T-helper 17 cell (primary cell): ENCODE data around the gene BSG. TPM values are rescaled to one million over a fixed set of nuclear protein-coding genes. Genes with fewer than 3 reads are reported as not detected.
"Not testable (repeated sequence)": the region's sequence is repeated elsewhere in the genome, so short reads cannot be mapped to it uniquely, and the experiment has no call there.

Source experiments
- ATAC-seq: fragments of 150-1000 bp; cut with Tn5 transposase; 2 replicates; pipeline ENCODE4 v1.10.0; 2021; ENCODE audit warnings: mild to moderate bottlenecking, moderate library complexity
- DNase-seq, 3 donors: peaks; one replicate each; pipeline versions ENCODE4 v3.0.0 to v3.0.0-alpha.2; 2020 to 2021
- H3K9me3 ChIP-seq: one replicate; pipeline ENCODE4 v1.7.0; 2013; ENCODE audit warnings: low read length, mild to moderate bottlenecking; ENCODE audit not compliant: control insufficient read depth, poor library complexity, severe bottlenecking
- H3K27ac Mint-ChIP-seq: one replicate; pipeline ENCODE4 v1.8.0; 2022; ENCODE audit warnings: mild to moderate bottlenecking, moderate library complexity, mixed read lengths
- H3K27me3 Mint-ChIP-seq: one replicate; pipeline ENCODE4 v1.8.0; 2022; ENCODE audit warnings: mixed read lengths
- H3K36me3 Mint-ChIP-seq: one replicate; pipeline ENCODE4 v1.8.0; 2022; ENCODE audit warnings: low read depth, mixed read lengths
- H3K4me1 Mint-ChIP-seq: one replicate; pipeline ENCODE4 v1.8.0; 2022; ENCODE audit warnings: mild to moderate bottlenecking, mixed read lengths
- H3K4me3 Mint-ChIP-seq: one replicate; pipeline ENCODE4 v1.8.0; 2022; ENCODE audit warnings: mild to moderate bottlenecking, moderate library complexity, mixed read lengths
- total RNA-seq, 4 donors: library from RNA in 2 of 4; stranded (reverse) in 2 of 4; gene quantifications; one replicate each; pipeline ENCODE4 v1.2.3 and lab custom pipeline; 2022 to 2026

Gene BSG
- total RNA-seq, 2 donors from 2014 or later: 152 to 165 TPM

DNA sequence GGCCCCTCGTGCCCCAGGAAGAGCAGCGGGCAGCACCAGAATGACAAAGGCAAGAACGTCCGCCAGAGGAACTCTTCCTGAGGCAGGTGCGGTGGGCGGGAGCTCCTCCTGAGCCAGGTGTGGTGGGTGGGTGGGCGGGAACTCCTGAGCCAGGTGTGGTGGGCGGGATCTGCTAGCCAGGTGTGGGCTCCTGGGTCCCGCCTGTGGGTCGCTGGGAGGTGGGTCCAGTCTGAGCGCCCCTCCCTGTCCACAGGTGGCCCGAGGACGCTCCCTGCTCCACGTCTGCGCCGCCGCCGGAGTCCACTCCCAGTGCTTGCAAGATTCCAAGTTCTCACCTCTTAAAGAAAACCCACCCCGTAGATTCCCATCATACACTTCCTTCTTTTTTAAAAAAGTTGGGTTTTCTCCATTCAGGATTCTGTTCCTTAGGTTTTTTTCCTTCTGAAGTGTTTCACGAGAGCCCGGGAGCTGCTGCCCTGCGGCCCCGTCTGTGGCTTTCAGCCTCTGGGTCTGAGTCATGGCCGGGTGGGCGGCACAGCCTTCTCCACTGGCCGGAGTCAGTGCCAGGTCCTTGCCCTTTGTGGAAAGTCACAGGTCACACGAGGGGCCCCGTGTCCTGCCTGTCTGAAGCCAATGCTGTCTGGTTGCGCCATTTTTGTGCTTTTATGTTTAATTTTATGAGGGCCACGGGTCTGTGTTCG is 10.3 kb downstream of the BSG start:
- Mint-ChIP-seq H3K27ac (no peak overlapping the region), H3K27me3 (no peaks in the 10 kb centered on the region), H3K4me1 (peaks cover 2% of the 10 kb centered on the region), H3K36me3 (no peaks in the 10 kb centered on the region), H3K4me3 (no peak overlapping the region)
- ATAC-seq: no peak
- DNase-seq: no peak
- no peaks in the 10 kb centered on the region for H3K9me3 ChIP-seq

DNA sequence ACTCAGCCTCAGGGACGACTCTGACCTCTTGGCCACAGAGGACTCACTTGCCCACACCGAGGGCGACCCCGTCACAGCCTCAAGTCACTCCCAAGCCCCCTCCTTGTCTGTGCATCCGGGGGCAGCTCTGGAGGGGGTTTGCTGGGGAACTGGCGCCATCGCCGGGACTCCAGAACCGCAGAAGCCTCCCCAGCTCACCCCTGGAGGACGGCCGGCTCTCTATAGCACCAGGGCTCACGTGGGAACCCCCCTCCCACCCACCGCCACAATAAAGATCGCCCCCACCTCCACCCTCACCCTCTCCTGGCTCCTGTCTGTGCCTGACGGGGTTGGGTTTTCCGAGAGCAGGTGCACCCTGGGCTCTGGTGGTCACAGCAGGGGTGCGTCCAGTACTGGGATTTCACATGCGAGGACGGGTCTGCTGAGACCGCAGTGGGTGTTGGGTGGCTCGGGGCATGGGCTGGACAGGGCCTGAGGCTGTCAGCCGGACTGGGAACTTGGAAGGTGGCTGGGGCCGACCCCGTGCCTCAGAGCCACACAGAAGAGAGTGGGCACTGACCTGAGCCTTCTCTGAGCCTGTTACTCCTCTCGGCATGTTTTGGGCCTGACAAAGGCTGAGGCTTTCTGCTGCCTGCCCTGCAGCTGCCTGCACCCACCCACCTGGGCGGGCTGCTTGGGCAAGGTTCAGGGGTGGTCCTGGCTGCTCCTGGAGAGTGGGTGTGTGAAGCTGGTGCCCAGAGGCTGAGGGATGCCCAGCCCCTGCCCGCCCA is 11.0 kb downstream of the BSG start:
- H3K9me3 ChIP-seq: no peaks in the 10 kb centered on the region
- Mint-ChIP-seq H3K27ac (peak overlapping the region; percentile 53), H3K27me3 (no peaks in the 10 kb centered on the region), H3K4me3 (peak overlapping the region; percentile 70), H3K4me1 (peaks cover under 1% of the 10 kb centered on the region), H3K36me3 (no peaks in the 10 kb centered on the region)
- DNase-seq (no peak), ATAC-seq (no peak)

DNA sequence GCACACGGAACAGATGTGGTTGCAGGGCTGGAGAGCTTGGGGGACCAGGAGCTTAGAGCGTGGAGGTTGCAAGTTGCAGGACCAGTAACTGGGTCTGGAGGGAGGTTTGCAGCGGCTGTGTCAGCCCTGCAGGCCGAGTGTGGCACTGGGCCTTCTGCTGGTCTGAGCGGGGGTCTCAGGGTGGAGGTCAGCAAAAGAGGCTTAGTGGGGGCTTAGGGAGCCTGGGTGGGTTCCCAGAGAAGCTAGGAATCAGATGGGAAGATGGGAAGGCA is 11.5 kb downstream of the BSG start:
- Mint-ChIP-seq H3K36me3 (no peaks in the 10 kb centered on the region), H3K4me1 (no peaks in the 10 kb centered on the region), H3K27ac (peak overlapping the region; percentile 53), H3K4me3 (peak overlapping the region; percentile 70), H3K27me3 (no peaks in the 10 kb centered on the region)
- DNase-seq (no peak), ATAC-seq (no peak)
- no peaks in the 10 kb centered on the region for H3K9me3 ChIP-seq

DNA sequence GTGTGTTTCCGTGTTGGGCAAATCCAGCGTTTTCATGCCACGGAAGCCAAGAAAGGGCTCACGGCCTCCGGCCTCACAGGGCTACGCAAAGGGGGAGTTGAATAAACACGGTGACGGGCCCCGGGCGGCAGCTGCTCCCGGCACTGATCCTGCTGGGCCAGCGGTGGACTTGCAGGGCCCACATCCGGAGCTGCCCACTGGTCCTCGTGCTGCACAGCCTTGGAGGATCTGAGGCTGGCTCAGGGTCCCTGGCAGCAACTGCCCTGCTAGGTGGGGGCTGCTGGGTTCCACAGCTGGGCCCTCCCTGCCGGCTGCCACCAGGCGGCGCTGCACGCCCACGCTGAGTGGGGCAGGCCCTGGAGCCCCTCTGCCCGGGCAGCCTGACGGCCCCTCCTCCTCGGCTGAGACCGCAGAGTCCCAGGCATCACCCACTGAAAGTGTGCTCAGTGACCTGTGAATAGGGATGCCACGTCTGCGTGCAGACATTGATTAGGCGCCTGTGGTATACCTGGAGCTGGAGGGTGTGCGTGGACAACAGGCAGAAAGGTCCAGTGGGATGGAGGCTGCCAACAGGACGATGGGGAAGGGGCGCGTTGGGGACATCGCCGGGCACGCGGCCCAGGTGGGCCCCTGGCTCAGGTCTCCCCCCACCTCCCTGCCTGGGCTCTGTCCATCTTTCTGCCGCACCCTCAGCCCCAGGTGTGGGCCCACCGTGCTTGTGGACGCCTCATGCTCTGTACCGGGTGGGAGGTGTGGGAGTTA is 12.0 kb downstream of the BSG start:
- DNase-seq (peak; percentile 56 to 73 (median 63)), ATAC-seq (peak; percentile 71)
- Mint-ChIP-seq H3K27ac (no peak overlapping the region), H3K27me3 (no peaks in the 10 kb centered on the region), H3K36me3 (no peaks in the 10 kb centered on the region), H3K4me3 (no peak overlapping the region), H3K4me1 (peaks cover 2% of the 10 kb centered on the region)
- no peaks in the 10 kb centered on the region for H3K9me3 ChIP-seq

DNA sequence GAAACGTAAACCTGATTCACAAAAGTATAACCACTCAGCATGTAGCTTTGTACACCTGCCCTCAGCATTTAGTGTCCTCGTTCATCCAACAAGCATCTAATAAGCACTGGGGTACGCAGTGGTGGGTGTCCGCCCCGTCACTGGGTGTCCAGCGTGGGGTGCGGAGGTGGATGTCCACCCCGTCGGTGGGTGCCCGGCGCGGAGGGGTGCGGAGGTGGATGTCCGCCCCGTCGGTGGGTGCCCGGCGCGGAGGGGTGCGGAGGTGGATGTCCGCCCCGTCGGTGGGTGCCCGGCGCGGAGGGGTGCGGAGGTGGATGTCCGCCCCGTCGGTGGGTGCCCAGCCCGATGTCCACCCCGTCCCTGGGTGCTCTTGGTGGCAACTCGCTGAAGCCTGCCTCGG is 12.8 kb downstream of the BSG start:
- H3K4me1 Mint-ChIP-seq, H3K27ac Mint-ChIP-seq, H3K9me3 ChIP-seq, H3K27me3 Mint-ChIP-seq, DNase-seq, H3K36me3 Mint-ChIP-seq, ATAC-seq, H3K4me3 Mint-ChIP-seq: not testable (repeated sequence)

DNA sequence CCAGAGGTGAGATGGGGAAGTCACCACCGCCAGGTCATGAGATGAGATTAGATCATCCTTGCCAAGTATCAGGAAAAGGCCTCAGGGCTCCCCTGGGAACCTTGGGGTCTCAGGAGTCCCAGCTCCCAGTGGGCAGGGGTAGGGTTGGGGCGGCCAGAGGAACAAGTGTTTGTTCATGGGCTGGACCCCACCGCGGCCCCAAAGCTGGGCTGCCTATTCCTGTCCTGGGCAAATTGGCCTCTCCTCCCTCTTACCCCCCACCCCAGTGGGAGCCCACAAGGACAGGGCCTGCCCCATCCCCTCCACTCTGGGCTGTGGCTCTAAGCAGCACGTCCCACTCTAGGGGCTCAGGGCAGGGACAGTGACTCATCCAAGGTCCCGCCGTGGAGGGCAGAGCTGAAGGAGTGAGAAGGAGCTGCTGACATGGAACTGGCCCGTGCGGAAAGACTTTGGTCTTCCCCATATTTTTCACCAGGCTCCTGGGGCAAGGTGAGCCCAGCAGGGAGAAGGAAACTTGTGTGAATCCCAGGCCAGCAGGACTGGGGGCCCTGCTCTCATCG is 13.2 kb downstream of the BSG start:
- H3K4me3 Mint-ChIP-seq: no peak overlapping the region
- H3K4me1 Mint-ChIP-seq: peaks cover 2% of the 10 kb centered on the region
- no peak for DNase-seq
- no peaks in the 10 kb centered on the region for H3K36me3 Mint-ChIP-seq
- H3K27me3 Mint-ChIP-seq: no peaks in the 10 kb centered on the region
- ATAC-seq: no peak
- no peaks in the 10 kb centered on the region for H3K9me3 ChIP-seq
- no peak overlapping the region for H3K27ac Mint-ChIP-seq

DNA sequence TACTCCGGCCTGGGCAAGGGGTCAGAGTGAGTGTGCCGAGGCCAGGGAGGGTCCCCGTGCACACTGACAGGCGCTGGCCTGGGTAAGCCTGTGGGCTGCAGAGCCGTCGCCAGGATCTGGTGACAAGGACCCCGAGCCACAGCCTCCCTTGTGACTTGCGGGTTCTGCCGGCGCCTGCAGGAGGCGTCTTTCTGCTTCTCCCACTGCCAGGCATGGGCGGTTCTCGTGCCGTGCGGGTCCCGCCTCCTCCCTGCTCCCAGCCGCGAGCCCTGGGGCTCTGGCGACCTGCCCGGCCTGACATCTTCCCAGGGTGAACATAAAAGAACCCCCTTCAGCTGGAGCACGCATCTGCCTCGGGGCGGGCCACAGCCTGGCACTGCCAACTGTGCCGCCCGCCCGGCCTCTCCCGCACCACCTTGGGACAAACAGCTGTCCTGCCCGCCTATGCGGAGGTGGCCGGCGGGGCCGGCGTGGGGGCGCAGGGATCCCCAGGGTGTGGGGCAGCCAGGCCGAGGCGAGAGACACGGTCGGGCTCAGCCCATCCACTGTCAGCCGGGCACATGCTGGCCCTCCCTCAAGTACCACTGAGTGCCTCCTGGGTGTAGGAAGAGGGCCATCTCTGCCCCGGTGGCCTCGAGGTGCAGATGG is 15.8 kb downstream of the BSG start:
- Mint-ChIP-seq H3K4me1 (peaks cover 4% of the 10 kb centered on the region), H3K4me3 (peak overlapping the region; percentile 76), H3K27me3 (peaks cover 5% of the 10 kb centered on the region), H3K36me3 (no peaks in the 10 kb centered on the region), H3K27ac (no peak overlapping the region)
- ATAC-seq (peak; percentile 71), DNase-seq (peak; percentile 45 to 56 (median 54))
- no peaks in the 10 kb centered on the region for H3K9me3 ChIP-seq

DNA sequence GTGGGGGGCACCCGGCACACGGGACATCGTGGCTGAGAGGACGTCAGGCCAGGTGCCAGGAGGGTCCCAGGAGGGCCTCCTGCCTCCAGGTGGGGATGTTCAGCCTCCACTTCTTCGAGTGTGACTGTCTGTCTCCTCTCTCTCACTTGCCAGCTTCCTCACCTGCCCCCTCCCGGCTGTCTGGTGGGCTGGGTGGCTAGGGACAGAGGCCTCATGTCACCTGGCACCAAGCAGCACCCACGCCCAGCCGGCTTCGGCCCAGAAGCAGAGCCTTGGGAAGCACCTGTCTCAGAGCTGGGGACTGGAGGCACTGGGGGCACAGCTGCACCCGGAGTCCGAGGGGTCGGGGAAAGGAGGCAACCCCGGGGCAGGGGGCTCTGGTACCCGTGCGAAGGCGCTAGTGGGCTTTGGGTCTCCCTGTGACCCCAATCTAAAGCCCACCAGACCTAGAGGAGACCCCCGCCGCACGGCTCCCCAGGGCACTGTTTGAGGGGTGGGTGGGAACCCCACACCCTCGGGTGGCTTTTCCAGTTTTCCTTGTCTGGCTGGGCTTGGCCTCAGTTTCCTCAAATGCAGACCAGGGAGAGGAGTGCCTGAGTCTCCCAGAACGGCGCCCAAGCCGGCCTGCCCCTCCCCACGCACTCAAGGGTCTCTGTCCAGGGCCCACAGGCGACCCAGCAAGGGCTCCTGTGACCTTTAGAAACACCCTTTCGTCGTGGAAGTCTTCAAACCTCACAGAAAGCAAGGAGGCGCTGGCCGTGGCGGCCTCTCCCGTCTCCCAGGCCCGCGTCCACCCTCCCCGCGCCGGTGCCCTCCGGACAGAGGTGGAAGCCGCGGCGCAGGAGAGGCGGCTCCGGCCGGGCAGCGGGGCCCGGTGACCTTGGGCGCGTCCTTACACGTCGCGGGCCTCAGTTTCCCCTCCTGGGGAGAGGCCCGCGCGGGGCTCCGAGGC is 16.6 kb downstream of the BSG start:
- Mint-ChIP-seq H3K27me3 (peaks cover 5% of the 10 kb centered on the region), H3K27ac (no peak overlapping the region), H3K4me1 (peaks cover 9% of the 10 kb centered on the region), H3K4me3 (peak overlapping the region; percentile 76), H3K36me3 (no peaks in the 10 kb centered on the region)
- H3K9me3 ChIP-seq: no peaks in the 10 kb centered on the region
- ATAC-seq (peak; percentile 5), DNase-seq (no peak)

DNA sequence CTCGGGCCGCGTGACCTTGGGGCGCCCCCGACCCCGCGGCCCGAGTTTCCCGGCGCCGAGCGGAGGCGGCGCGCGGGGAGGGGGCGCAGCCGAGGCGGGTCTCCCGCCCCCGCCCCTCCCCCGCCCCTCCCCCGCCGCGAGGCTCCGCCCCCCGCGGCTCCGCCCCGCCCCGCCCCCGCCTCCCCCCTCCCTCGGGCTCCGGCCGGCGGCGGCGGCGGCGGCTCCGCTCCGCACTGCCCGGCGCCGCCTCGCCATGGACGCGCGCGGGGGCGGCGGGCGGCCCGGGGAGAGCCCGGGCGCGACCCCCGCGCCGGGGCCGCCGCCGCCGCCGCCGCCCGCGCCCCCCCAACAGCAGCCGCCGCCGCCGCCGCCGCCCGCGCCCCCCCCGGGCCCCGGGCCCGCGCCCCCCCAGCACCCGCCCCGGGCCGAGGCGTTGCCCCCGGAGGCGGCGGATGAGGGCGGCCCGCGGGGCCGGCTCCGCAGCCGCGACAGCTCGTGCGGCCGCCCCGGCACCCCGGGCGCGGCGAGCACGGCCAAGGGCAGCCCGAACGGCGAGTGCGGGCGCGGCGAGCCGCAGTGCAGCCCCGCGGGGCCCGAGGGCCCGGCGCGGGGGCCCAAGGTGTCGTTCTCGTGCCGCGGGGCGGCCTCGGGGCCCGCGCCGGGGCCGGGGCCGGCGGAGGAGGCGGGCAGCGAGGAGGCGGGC is 17.4 kb downstream of the BSG start, which contains the start of gene HCN2:
Gene HCN2 (plus strand): TSS at position 189 of the 703 bp plus-strand sequence. CDS start 65 bp downstream, at position 254.
- Mint-ChIP-seq H3K4me3 (peak within 1 kb of the TSS; percentile 76), H3K27me3 (peaks cover 5% of the 10 kb centered on the region)

DNA sequence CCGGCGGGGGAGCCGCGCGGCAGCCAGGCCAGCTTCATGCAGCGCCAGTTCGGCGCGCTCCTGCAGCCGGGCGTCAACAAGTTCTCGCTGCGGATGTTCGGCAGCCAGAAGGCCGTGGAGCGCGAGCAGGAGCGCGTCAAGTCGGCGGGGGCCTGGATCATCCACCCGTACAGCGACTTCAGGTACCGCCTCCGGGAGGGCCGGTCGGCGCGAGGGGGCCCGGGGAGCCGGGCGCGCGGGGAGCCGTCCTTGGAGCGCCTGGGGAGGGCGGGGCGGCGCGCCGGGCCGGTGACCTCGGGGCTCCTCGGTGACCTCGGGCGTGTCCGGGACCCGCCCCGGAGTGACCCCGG is 18.0 kb downstream of the BSG start:
- H3K27ac Mint-ChIP-seq: no peak overlapping the region

More for the DNA sequence above, 17.4 kb downstream of the BSG start, which contains the start of gene HCN2:
- Mint-ChIP-seq H3K27ac (no peak within 1 kb of the TSS), H3K36me3 (no peaks in the 10 kb centered on the region), H3K4me1 (peaks cover 9% of the 10 kb centered on the region)
- ATAC-seq (no peak), DNase-seq (no peak)
- no peaks in the 10 kb centered on the region for H3K9me3 ChIP-seq

DNA sequence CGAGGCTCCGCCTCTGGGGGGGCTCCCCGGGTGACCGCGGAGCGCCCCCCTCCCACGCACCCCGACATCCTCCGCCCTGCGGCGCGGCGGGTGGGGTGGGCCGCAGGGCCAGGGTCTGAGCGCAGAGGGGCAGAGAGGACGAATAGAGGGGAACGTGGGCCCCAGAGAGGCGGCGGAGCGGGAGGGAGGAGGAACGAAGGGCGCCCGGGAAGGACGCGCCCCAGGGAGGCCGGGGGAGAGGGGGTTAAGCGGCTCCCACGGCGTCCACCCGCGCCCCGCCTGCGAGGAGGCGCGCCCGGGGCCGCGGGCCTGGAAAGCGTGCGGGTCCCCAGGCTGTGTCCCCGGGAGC is 18.3 kb downstream of the BSG start:
- H3K36me3 Mint-ChIP-seq: no peaks in the 10 kb centered on the region
- no peaks in the 10 kb centered on the region for H3K9me3 ChIP-seq
- DNase-seq (no peak), ATAC-seq (no peak)
- no peak overlapping the region for H3K27ac Mint-ChIP-seq
- no peak overlapping the region for H3K4me3 Mint-ChIP-seq
- peaks cover 5% of the 10 kb centered on the region for H3K27me3 Mint-ChIP-seq
- H3K4me1 Mint-ChIP-seq: peaks cover 9% of the 10 kb centered on the region

More for the DNA sequence above, 18.0 kb downstream of the BSG start:
- DNase-seq: no peak
- H3K27me3 Mint-ChIP-seq: peaks cover 5% of the 10 kb centered on the region
- peak overlapping the region; percentile 49 for H3K4me3 Mint-ChIP-seq
- no peaks in the 10 kb centered on the region for H3K36me3 Mint-ChIP-seq
- ATAC-seq: peak; percentile 48
- peaks cover 9% of the 10 kb centered on the region for H3K4me1 Mint-ChIP-seq
- no peaks in the 10 kb centered on the region for H3K9me3 ChIP-seq
